ENCODE results near the gene UGT3A1. TPM values are rescaled to one million over a fixed set of nuclear protein-coding genes. Genes with fewer than 3 reads are reported as not detected.

The UGT3A1 gene
- total RNA-seq, 4 donors from 2014 or later: not detected

DNA sequence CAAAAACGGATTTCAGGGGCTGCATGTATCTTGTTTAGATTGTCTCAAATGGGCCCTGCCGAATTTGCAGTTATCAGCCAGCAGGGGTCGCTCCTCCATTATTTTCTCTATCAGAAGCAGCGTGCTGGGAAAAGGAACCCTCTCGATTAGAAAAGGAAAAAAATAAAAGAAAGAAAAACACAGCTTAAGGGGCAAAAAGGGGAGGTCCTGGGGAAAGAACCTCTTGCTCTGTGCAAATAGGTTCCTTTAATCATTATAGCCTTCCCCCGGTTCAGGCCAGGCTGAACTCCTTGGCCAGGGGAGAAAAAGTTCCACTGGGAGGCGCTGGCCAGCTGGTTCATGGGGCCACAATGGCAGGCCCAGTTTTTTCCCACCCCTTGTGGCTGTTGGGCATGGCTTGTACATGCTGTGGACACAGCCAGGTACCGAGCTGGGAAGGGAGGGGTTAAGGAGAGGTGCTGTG, 27.8 kb downstream of the UGT3A1 start:
- TF ChIP-seq, protein P1, sequence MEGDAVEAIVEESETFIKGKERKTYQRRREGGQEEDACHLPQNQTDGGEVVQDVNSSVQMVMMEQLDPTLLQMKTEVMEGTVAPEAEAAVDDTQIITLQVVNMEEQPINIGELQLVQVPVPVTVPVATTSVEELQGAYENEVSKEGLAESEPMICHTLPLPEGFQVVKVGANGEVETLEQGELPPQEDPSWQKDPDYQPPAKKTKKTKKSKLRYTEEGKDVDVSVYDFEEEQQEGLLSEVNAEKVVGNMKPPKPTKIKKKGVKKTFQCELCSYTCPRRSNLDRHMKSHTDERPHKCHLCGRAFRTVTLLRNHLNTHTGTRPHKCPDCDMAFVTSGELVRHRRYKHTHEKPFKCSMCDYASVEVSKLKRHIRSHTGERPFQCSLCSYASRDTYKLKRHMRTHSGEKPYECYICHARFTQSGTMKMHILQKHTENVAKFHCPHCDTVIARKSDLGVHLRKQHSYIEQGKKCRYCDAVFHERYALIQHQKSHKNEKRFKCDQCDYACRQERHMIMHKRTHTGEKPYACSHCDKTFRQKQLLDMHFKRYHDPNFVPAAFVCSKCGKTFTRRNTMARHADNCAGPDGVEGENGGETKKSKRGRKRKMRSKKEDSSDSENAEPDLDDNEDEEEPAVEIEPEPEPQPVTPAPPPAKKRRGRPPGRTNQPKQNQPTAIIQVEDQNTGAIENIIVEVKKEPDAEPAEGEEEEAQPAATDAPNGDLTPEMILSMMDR (IDR thresholded peaks at IDR 0.05): no peak
- no peak for DNase-seq (ENCODE audit: low spot score)
- no peak for ATAC-seq (ENCODE audit: low FRiP score)

GRCh38 chr5:35960328-35960727, 30.9 kb downstream of the UGT3A1 start:
- TF ChIP-seq, protein P1 (IDR thresholded peaks at IDR 0.05): no peak
- ATAC-seq (ENCODE audit: low FRiP score) (no peak), DNase-seq (ENCODE audit: low spot score) (no peak)

- DNase-seq (ENCODE audit: low spot score) (no peak), ATAC-seq (ENCODE audit: low FRiP score) (no peak)
- TF ChIP-seq, protein P1 (IDR thresholded peaks at IDR 0.05): no peak
These were observed 34.8 kb downstream of the UGT3A1 start for GRCh38 chr5:35956429-35956828.

- DNase-seq (ENCODE audit: low spot score): no peak
- no peak for ATAC-seq (ENCODE audit: low FRiP score)
- TF ChIP-seq, protein P1 (IDR thresholded peaks at IDR 0.05): no peak
These were observed 37.0 kb downstream of the UGT3A1 start for GRCh38 chr5:35954175-35954574.

- ATAC-seq (ENCODE audit: low FRiP score): no peak
- no peak for DNase-seq (ENCODE audit: low spot score)
- TF ChIP-seq, protein P1 (IDR thresholded peaks at IDR 0.05): no peak
These were observed 44.1 kb downstream of the UGT3A1 start for GRCh38 chr5:35947085-35947484.

DNA sequence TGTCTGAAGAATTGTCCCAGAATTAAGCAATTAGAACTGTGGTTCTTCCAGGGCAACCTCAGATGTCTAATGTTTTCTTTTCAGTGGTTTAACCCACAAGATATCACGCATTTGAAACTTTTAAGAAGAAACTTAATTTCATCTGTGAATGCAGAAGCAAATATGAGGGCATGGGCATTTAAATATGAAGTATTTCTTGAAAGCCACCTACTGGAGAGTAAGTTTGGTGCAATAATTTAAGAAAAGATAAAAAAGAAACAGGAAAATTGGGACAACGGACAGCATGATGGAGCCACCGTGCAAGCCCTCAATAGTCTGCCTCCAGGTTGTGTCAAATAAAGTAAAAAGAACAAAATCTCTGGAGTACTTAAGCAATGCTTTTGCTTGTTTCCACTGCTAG, 51.6 kb downstream of the UGT3A1 start:
- no peak for ATAC-seq (ENCODE audit: low FRiP score)
- TF ChIP-seq, protein P1 (IDR thresholded peaks at IDR 0.05): no peak
- DNase-seq (ENCODE audit: low spot score): no peak

- TF ChIP-seq, protein P1 (IDR thresholded peaks at IDR 0.05): no peak
- DNase-seq (ENCODE audit: low spot score) (no peak), ATAC-seq (ENCODE audit: low FRiP score) (no peak)
These were observed 52.5 kb downstream of the UGT3A1 start, which contains the start of gene CAPSL for GRCh38 chr5:35938568-35939227. Gene CAPSL, minus strand, starts transcription at chr5:35938622. Its CDS starts 17,502 bp downstream, at chr5:35921120.

All from omental fat pad (tissue), 4 donors.